WI38 (cell line): ENCODE measurements around the gene EIF3L.

Experiments
- H3K4me3 ChIP-seq: 2 replicates; pipeline ENCODE4 v1.5.1; 2011; ENCODE audit warnings: low read depth, mild to moderate bottlenecking, control low read depth, low read length
- TF ChIP-seq, protein P1 (sequence below): IDR thresholded peaks from 2 replicates; pipeline ENCODE4 v1.5.1; 2012; ENCODE audit warnings: low read depth, mild to moderate bottlenecking, control low read depth, low read length

Gene EIF3L

DNA sequence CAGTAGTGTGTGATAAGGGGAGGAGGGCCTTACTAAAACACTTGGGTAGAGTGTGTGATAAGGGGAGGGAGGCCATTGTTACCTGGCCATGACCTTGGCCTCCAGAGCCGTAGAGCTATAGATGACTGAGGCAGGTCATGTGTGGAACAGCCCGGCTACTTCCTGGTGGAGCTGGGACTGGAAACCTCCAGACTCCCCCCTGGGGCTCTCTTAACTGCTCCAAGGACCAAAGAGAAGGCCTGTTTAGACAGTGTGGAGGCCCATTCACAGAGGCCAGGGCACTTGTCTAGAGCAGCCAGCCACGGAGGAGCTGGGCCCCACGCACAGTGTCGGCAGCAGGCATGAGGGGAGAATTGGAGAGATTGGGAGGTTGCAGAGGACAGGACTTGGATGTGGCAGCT, 44.4 kb downstream of the EIF3L start:
- H3K4me3 ChIP-seq: no peak overlapping the region
- TF ChIP-seq, protein P1, sequence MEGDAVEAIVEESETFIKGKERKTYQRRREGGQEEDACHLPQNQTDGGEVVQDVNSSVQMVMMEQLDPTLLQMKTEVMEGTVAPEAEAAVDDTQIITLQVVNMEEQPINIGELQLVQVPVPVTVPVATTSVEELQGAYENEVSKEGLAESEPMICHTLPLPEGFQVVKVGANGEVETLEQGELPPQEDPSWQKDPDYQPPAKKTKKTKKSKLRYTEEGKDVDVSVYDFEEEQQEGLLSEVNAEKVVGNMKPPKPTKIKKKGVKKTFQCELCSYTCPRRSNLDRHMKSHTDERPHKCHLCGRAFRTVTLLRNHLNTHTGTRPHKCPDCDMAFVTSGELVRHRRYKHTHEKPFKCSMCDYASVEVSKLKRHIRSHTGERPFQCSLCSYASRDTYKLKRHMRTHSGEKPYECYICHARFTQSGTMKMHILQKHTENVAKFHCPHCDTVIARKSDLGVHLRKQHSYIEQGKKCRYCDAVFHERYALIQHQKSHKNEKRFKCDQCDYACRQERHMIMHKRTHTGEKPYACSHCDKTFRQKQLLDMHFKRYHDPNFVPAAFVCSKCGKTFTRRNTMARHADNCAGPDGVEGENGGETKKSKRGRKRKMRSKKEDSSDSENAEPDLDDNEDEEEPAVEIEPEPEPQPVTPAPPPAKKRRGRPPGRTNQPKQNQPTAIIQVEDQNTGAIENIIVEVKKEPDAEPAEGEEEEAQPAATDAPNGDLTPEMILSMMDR: no peak

DNA sequence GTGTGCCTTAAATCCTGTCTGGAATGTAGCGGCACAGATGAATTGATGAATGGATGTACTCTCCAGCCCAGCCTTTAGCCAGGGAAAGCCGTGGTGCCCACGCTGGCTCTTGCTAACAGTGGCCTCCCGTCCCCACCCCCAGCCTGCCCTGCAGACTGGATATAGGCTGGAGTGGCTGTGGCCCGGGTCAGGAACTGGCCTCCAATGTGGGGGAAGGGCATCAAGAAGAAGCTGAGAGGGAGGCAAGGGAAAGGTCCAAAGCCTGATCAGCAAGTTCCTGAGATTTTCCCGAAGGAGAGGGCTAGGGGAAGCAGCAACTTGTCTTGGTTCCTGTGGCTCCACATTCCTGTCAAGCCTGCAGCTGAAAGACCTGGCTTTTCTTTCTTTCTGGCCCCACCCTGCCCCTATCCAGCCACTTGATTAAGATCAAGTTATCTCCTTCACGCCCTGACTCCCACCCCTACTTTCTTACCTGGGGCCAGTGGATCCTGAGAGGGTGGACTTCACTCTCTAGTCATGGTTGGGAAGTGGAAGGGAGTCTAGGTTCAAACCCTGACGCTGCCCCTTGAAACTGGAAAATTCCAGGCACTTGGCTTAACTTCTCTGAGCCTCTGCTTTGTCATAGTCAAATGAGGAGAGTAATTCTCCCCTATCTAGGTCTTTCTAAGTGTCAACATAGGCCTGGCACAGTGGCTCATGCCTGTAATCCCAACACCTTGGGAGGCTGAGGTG, 45.9 kb downstream of the EIF3L start:
- TF ChIP-seq, protein P1: no peak
- no peak overlapping the region for H3K4me3 ChIP-seq

DNA sequence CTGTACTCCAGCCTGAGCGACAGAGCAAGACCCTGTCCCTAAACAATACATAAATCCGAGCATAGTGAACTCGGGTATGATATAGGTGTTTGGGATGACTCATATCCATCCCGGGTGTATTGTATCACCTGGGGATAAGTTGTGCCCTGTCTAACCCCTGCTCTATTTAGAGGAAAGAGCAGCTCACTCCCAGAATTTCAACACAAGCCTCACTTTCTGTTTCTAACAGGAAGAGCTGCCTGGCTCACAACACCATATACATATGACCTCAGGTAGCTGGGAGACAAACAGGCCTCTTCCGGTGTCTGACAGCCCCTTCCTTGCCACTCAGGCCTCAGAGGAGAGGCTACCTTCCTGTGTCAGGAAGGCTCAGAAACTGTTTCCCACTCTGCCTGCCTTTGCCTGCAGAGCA, 47.0 kb downstream of the EIF3L start:
- TF ChIP-seq, protein P1: no peak
- no peak overlapping the region for H3K4me3 ChIP-seq

DNA sequence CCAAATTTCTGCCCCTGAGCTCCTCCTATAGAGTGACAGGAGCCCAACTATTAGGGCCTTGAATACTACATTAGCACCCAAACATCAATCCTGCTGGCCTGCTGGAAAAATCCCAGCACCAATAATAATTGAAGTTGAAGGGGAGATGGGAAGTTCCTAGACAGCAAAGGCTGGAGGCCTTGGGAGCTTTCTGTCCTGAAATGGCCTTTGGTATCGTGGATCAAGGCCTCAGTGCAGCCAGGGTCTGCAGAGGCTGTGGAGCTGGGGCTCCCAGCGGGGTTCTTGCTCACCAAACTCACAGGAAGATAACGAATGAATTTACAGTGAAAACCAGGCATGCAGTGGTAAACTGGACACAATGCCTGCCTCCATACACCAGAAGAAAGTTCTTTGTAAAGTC, 47.7 kb downstream of the EIF3L start:
- H3K4me3 ChIP-seq: no peak overlapping the region
- TF ChIP-seq, protein P1: no peak

DNA sequence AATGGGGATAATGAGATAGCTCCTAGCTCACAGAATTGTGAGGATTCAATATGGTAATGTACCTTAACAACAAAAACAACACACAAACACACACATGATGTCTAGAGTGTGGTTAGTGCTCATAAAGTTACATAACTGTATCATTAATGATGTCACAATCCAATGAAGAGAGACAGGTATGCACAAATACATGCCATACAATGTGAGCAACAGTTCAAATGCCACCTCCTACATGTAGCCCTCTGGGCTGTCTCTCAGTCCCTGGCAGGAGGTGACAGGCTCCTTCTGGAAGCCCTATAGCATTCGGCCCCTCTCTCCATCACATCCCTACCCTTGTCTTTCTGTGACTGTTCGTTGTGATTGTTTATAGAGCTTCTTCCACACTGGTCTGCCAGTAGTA, 48.6 kb downstream of the EIF3L start:
- no peak overlapping the region for H3K4me3 ChIP-seq
- TF ChIP-seq, protein P1: no peak

DNA sequence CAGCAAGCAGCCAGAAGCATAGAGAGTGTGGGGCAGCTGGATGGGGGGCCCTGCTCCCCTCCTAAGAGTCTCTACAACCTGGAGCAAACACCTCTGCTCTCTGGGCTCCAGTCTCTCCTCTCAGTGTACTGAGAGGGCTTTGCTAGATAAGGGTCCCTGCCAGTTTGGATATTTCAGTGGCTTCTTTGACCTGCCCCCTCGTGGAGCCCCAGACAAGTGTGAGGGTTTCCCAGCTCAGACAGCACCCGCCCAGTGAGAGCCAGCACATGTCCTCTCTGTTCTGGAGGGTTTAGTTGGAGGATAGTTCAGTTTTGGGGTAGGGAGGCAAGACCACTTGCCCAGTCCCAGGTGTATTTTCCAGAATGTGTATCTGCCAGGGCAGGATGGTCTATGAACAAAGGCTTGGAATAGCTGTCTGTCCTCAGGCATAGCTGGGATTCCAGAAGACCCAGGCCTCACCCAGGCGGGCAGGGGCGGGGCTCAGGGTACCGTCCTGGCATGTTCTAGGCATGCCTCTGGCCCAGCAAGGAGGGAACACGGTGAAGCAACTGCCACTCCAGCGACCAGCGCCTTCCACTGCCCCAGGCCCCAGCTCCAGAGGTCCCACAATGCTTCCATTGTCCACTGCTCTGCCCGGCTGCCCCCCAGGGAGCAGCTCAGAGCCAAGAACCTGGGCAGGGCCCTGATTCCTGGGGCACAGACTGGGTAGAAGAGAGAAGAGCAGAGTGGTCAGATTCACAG, 49.4 kb downstream of the EIF3L start:
- H3K4me3 ChIP-seq: no peak overlapping the region
- TF ChIP-seq, protein P1: no peak
